Measurements from ENCODE around the gene RAB6B.
A peak's percentile ranks its signal among the peaks of the same experiment; 100 is the strongest.
"Not testable (repeated sequence)": the region's sequence is repeated elsewhere in the genome, so short reads cannot be mapped to it uniquely, and the experiment has no call there.

The RAB6B gene

DNA sequence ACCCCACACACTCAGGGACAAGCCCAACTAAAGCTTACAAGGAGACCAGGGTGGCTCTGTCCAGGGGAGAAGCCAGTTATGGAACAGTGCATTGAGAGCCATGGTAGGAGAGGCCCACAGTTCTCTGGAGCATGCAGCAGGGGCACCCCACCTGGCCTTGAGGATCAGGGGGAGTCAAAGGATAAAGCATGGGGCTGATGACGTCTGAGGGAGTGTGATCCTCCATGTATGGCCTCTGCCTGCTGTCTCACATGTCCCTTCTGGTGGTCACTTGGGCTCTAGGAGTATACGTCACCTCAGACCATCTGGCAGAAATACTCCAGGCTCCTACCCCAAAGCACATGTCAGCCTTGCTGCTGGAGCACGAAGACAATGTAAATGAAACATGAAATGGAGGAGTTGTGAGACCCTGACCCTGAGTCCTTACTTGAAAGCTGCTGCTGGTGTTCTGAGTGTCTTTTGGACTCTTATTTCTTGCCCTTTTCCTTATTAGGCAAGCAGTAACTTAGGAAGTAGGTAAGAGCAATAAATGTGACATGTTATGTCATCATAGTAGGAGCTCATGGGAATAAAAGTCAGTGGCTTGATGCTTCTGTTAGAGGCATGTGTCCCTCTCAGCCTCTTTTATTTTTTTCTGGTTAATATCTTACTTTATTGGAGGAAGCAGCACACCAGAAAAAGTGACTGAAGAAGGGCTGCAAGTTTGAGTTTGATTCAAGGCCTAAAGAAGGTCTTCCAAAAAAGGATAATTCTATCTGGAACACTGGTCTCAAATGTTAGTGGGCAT, 74.6 kb downstream of the RAB6B start:
- DNase-seq (ENCODE audit: low read depth in 2 of 3, low spot score in 1 of 3): no peak

DNA sequence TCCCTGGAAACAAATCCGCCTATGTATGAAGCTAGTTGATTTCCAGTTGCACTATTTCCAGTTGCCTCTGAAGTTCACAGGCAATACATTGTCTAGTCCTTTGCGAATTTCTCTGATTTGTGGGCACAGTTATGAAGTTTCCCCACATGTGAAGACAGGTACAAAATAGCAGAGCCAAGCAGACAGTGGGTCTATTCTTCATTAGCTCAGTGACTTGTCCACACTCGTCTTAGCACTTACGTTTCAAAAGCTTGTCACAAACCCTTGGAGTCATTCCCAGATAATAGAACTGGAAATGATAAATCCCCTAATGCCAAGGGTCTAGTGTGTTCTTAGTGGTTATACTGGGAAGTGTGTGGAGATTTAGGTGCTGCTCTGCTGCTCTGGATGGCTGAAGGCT, 75.6 kb downstream of the RAB6B start:
- DNase-seq (ENCODE audit: low read depth in 2 of 3, low spot score in 1 of 3): no peak

DNA sequence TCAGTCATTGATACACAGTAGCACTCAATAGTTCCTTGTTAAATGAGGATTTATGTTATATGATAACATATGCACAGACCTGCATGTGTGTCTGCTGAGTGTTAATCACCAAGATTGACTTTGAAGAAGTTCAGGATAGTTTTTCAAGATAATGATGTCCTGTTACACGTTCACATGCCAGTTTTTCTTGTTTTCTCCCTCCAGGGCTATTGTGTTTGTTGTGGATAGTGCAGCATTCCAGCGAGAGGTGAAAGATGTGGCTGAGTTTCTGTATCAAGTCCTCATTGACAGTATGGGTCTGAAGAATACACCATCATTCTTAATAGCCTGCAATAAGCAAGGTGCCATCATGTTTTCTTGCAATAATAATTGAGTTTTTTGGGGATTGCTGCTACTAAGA, 80.3 kb downstream of the RAB6B start:
- no peak for DNase-seq (ENCODE audit: low read depth in 2 of 3, low spot score in 1 of 3)

DNA sequence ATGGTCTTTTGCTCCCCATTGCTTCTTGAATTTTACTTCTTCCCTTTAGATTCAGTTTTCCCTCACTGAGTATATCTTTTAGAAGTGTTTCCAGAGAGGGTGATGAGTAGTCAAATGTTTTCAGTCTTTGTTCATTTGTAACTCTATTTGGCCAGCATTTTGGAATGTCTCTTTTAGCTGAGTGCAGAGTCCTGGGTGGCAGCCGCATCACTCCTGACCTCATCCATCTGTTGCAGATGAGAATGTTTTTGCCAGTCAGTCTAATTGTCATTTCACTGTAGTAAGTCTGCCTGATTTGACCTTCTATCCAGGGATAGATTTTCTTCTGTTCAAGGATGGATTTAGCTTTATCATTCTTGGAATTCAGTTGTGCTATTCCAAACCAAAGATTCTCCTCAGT, 82.8 kb downstream of the RAB6B start:
- no peak for DNase-seq (ENCODE audit: low read depth in 2 of 3, low spot score in 1 of 3)

- DNase-seq (ENCODE audit: low read depth in 2 of 3, low spot score in 1 of 3): peak; percentile 90 to 95 (median 95)
Observed at GRCh38 chr3:133805702-133806475, 89.8 kb downstream of the RAB6B start, which contains the start of gene SRPRB. Gene SRPRB (plus strand): TSS chr3:133805815. CDS start chr3:133805849, 34 bp downstream.

DNA sequence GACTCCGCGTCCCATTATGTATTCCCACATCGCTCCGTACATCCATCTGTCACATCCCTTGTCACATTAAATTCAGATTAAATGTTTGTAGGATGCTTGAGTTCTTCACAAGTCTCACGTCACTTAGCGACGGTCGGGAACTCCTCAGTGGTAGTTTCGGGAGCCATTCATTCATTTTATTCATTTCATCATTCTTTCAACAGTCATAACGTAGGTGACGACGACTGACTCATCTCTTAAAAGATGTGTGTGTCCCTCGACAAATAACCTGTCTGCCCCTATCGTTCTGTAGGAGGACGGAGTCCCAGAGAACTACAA, 90.3 kb downstream of the RAB6B start:
- no peak for DNase-seq (ENCODE audit: low read depth in 2 of 3, low spot score in 1 of 3)

DNA sequence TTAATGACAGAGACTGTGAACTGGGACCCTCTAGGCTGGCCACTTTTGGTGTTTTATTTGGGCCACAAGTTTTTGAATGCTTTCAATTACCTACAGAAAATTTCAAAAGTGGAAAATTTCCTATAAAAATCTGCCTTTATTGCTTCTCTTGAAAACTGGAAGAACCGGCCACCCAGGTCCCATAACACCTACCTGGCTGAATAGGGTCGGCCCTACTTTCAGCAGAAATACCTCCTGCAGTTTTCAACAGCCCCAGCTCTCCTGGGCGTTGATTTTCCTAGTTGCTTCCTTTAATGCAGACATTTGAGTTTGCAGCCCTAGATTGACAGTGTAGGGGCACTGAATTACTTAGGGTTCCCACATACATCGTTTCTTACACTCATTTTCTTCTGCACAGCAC, 90.8 kb downstream of the RAB6B start:
- DNase-seq (ENCODE audit: low read depth in 2 of 3, low spot score in 1 of 3): no peak

- no peak for DNase-seq (ENCODE audit: low read depth in 2 of 3, low spot score in 1 of 3)
Observed at GRCh38 chr3:133803469-133803868, 92.2 kb downstream of the RAB6B start.

GRCh38 chr3:133799794-133800585, 95.7 kb downstream of the RAB6B start:
- DNase-seq (ENCODE audit: low read depth in 2 of 3, low spot score in 1 of 3): no peak

DNA sequence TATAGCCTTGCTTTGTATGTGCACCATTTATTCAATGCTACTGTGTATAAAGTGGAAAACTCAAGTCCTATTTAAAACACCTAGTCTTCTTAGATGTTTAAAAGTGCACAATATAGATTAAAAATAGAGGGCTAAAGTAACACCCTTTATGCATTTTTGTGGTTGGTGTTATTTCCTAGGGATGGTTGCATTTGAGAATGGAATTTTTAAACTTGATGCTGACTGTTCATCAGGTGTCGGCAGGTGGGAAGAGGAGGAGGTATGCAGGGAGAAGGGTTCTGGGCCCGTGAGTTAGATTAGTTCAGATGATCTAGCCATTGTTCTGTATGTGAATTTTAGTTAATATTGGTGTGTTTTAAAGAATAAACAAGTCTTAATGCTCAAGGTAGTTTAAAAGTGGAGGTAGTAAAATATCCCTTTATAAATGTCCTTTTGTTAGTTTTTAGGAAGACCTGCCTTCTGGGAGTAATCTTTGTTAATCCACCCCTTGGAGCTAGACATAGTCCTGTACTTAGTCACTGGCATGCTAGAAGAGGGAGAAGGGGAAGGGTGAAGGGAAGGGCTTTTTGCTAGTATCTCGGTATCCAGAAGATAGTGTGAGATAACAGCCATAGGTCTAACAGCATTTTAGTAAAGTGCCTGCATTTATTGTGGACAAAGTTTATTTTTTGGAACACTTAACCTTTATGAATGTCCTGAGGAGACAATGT, 98.1 kb downstream of the RAB6B start:
- DNase-seq (ENCODE audit: low read depth in 2 of 3, low spot score in 1 of 3): no peak

DNA sequence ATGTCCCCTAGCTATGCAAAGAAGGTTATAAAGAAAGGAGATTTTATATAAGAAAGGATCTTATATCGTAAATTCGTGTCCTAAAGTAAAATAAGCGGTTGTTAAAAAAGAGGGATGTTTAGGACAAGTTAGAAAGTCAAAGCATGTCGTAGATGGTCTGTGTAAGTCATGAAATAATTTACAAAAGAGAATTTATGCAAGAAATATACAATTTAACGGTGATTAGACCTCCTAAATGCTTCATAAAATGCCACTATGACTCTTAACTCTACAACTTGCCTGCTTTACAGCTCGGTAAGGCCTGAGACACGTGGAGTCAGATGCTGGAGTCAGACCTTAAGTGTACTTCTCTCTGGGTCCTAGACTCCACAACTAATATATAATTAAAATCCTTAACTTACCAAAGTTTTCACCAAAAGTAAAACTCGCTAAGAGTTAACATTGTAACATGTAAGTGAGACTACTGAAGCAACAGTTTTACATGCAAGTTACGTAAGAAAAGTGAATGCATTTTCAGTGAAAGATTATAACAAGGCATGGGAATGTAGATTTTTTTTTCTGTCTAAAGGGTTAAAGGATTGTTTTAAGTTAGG, 103.4 kb downstream of the RAB6B start:
- no peak for DNase-seq (ENCODE audit: low read depth in 2 of 3, low spot score in 1 of 3)

GRCh38 chr3:133788024-133788423, 107.7 kb downstream of the RAB6B start:
- no peak for DNase-seq (ENCODE audit: low read depth in 2 of 3, low spot score in 1 of 3)

DNA sequence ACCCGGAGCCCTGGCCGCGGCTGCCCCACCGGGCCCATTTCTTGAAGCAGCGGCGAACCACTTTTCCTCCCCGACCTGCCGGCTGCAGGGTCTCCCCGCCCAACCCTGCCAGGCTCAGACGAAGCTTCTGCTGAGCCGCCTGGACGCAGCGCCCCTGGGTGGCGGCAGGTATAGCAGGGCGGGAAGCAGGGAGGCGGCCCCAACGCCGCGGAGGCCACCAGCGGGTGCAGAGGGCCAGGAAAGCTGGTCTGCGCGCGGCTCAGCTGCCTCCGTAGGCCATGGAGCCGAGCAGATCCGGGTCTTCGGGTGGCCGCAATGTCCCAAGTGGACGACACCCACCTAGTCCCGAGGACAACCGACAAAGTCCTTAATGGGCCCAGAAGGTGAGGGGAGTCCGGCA, 111.9 kb downstream of the RAB6B start:
- no peak for DNase-seq (ENCODE audit: low read depth in 2 of 3, low spot score in 1 of 3)

DNA sequence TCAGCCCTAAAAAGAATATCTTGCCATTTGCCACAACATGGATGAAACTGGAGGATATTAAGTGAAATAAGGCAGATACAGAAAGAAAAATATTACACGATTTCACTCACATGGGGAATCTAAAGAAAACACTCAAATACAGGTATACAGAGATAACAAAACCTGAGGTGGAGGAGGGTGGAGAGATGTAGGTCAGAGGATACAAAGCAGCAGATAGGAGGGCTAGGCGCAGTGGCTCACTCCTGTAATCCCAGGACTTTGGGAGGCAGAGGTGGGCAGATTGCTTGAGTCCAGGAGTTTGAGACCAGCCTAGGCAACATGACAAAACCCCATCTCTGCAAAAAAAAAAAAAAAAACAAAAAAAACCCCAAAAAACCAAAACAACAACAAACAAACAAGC, 113.2 kb downstream of the RAB6B start:
- no peak for DNase-seq (ENCODE audit: low read depth in 2 of 3, low spot score in 1 of 3)

- no peak for DNase-seq (ENCODE audit: low read depth in 2 of 3, low spot score in 1 of 3)
Observed at GRCh38 chr3:133781570-133781969, 114.1 kb downstream of the RAB6B start.

GRCh38 chr3:133780756-133781155, 114.9 kb downstream of the RAB6B start:
- not testable (repeated sequence) for DNase-seq (ENCODE audit: low read depth in 2 of 3, low spot score in 1 of 3)

DNA sequence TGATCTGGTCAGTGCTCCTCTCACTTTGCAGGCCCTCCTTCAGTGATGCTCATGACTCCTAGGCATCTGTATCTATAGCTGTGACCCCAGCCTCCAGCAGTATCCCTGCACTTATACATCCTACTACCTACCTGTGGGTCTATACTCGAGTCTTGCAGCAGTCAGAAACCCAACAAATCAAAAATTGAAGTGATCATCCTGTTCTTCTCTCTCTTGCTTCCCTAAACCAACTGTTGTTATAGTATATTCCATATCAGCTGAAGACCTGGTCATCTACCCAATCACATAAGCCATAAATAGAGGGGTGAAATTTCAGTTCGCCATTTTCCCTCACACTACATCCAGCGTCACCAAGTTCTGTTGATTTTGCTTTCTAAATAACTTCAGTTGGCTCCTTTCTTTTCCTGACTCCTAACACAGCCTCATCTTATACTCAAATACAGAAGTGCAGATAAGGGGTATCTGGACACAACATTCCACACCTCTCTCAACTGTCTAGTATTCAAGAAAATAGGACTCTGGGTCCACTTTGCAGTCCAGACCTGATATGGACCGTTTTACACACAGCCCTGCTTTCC, 116.0 kb downstream of the RAB6B start:
- DNase-seq (ENCODE audit: low read depth in 2 of 3, low spot score in 1 of 3): no peak

GRCh38 chr3:133777807-133778568, 117.7 kb downstream of the RAB6B start:
- no peak for DNase-seq (ENCODE audit: low read depth in 2 of 3, low spot score in 1 of 3)

DNA sequence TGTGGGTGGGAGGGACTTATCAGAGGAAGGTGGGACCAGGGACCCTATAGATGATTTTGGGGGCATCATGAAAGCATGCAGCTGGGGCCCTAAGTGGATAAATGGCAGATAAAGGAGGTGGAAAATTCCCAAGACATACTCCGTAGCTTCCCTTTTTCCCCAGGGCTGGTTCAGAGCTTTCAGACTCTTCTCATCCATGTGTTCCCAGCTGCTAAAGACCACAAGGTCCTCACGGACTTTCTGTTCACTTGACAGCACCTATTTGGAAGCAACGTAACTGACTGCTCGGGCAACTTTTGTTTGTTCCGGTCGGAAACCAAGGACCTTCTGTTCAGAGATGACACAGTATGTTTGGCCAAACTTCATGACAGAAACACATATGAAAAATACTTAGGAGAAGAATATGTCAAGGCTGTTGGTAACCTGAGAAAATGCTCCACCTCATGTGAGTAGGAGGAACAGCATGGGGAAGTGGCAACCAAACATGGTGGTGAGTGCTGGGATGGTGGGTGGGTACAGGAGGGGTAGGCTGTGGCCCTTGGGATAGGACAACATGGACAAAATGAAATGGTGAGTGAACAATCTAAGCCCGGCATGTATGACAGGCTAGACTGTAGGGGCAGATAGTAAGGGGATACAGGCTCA, 118.8 kb downstream of the RAB6B start:
- DNase-seq (ENCODE audit: low read depth in 2 of 3, low spot score in 1 of 3): no peak
